ENCODE results near the gene C12orf56.

The C12orf56 gene

GRCh38 chr12:64418209-64418608 lies 27.7 kb upstream of the C12orf56 start:
- Histone ChIP-seq H2BK12ac (ENCODE audit: low read length) (no peak overlapping the region), H3K79me1 (ENCODE audit: low read depth, low read length) (no peaks in the 10 kb centered on the region), H2BK5ac (ENCODE audit: low read length) (no peak overlapping the region), H3K4me3 (ENCODE audit: low read length in 2 of 2) (no peak overlapping the region), H3K4ac (ENCODE audit: low read length) (no peak overlapping the region), H3K4me1 (ENCODE audit: control insufficient read depth in 2 of 2, insufficient read depth in 1 of 2, low read depth in 1 of 2, low read length in 2 of 2) (no peaks in the 10 kb centered on the region), H3K23ac (ENCODE audit: low read depth, low read length, poor library complexity) (no peak overlapping the region), H3K14ac (ENCODE audit: low read length) (no peak overlapping the region), H3K18ac (ENCODE audit: low read length) (no peak overlapping the region), H4K91ac (ENCODE audit: low read depth, low read length, poor library complexity) (no peak overlapping the region), H2AFZ (ENCODE audit: low read length) (no peak overlapping the region), H3K9ac (ENCODE audit: low read depth, low read length, poor library complexity) (no peak overlapping the region), H3K36me3 (replicated peaks in 1 of 2; ENCODE audit: control insufficient read depth in 2 of 2, insufficient read depth in 2 of 2, low read length in 2 of 2) (peaks cover 20 to 99% of the 10 kb centered on the region in 2 donors), H2AK5ac (ENCODE audit: low read depth, low read length) (no peak overlapping the region), H3K27me3 (ENCODE audit: control insufficient read depth in 3 of 3, insufficient read depth in 3 of 3, low read depth in 1 of 3, low read length in 3 of 3) (no peaks in the 10 kb centered on the region), H3K27ac (replicated peaks; ENCODE audit: low read length) (no peak overlapping the region), H2BK15ac (ENCODE audit: low read length) (no peak overlapping the region), H3K4me2 (ENCODE audit: insufficient read depth, low read length, poor library complexity, severe bottlenecking) (no peak overlapping the region), H3K9me3 (replicated peaks in 1 of 2; ENCODE audit: control insufficient read depth in 2 of 2, insufficient read depth in 1 of 2, low read depth in 1 of 2, low read length in 2 of 2) (no peaks in the 10 kb centered on the region), H2BK120ac (ENCODE audit: low read depth, low read length) (no peak overlapping the region), H4K8ac (ENCODE audit: low read depth, low read length) (no peak overlapping the region)
- no peak for DNase-seq (ENCODE audit: low spot score)

DNA sequence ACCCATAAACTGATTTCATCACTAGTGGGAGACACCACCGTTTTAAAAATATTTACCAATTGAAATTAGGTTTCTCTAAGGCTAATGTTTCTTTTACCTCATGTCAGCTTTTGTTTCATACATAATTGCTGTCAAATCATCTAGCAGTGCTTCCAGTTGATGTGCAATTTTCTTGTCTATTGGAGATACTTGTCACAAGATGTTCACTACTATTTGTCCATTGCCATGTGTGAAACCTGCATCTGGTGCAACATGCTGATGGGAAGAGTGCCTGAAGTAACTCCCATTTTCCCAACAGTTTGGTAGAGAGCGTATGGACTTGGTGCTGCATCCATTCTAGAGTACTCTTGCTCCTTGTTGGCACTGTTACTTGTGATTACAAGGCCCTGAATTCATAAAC lies 23.3 kb upstream of the C12orf56 start:
- no peak for DNase-seq (ENCODE audit: low spot score)
- WGBS, 2 donors (ENCODE audit: extremely low coverage in 2 of 2, insufficient read length in 2 of 2, insufficient replicate concordance in 1 of 2), result no CpG with 5 or more reads among the region's 2 CpGs
- no peak overlapping the region for H2BK12ac ChIP-seq (ENCODE audit: low read length)
- H3K4me2 ChIP-seq (ENCODE audit: insufficient read depth, low read length, poor library complexity, severe bottlenecking), result no peak overlapping the region
- no peak overlapping the region for H2BK15ac ChIP-seq (ENCODE audit: low read length)
- no peaks in the 10 kb centered on the region for H3K27me3 ChIP-seq (ENCODE audit: control insufficient read depth in 3 of 3, insufficient read depth in 3 of 3, low read depth in 1 of 3, low read length in 3 of 3)
- H3K36me3 ChIP-seq (replicated peaks in 1 of 2; ENCODE audit: control insufficient read depth in 2 of 2, insufficient read depth in 2 of 2, low read length in 2 of 2), result peaks cover 25 to 100% of the 10 kb centered on the region in 2 donors
- H3K9me3 ChIP-seq (replicated peaks in 1 of 2; ENCODE audit: control insufficient read depth in 2 of 2, insufficient read depth in 1 of 2, low read depth in 1 of 2, low read length in 2 of 2), result no peaks in the 10 kb centered on the region
- no peak overlapping the region for H3K4me3 ChIP-seq (ENCODE audit: low read length in 2 of 2)
- no peak overlapping the region for H2AK5ac ChIP-seq (ENCODE audit: low read depth, low read length)
- no peaks in the 10 kb centered on the region for H3K79me1 ChIP-seq (ENCODE audit: low read depth, low read length)
- H3K27ac ChIP-seq (replicated peaks; ENCODE audit: low read length), result no peak overlapping the region
- no peak overlapping the region for H3K4ac ChIP-seq (ENCODE audit: low read length)
- no peaks in the 10 kb centered on the region for H3K4me1 ChIP-seq (ENCODE audit: control insufficient read depth in 2 of 2, insufficient read depth in 1 of 2, low read depth in 1 of 2, low read length in 2 of 2)
- H2AFZ ChIP-seq (ENCODE audit: low read length), result no peak overlapping the region
- no peak overlapping the region for H3K9ac ChIP-seq (ENCODE audit: low read depth, low read length, poor library complexity)
- H3K18ac ChIP-seq (ENCODE audit: low read length), result no peak overlapping the region
- H2BK5ac ChIP-seq (ENCODE audit: low read length), result no peak overlapping the region
- no peak overlapping the region for H3K23ac ChIP-seq (ENCODE audit: low read depth, low read length, poor library complexity)
- no peak overlapping the region for H2BK120ac ChIP-seq (ENCODE audit: low read depth, low read length)
- H4K8ac ChIP-seq (ENCODE audit: low read depth, low read length), result no peak overlapping the region
- no peak overlapping the region for H3K14ac ChIP-seq (ENCODE audit: low read length)
- no peak overlapping the region for H4K91ac ChIP-seq (ENCODE audit: low read depth, low read length, poor library complexity)

DNA sequence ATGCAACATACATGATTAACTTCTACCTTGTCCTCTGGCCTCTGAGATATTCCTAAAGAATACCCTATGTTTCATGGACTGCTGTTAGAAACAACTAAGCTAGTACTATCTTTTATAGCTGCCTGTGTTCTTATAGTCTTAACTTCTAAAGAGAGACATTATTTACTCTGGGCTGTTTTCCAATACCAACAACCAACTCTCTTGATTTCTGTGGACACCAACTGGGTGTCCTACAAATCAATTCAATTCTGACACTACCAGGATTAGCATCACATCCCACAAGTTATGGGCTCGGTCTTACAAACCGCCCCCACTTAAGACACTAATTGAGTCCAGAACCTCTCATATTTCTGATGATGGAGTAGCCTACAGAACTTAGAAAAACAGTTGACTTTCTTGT lies 21.9 kb upstream of the C12orf56 start:
- Histone ChIP-seq H3K23ac (ENCODE audit: low read depth, low read length, poor library complexity) (no peak overlapping the region), H3K4me1 (ENCODE audit: control insufficient read depth in 2 of 2, insufficient read depth in 1 of 2, low read depth in 1 of 2, low read length in 2 of 2) (peaks cover 0 to 3% of the 10 kb centered on the region in 2 donors), H3K4ac (ENCODE audit: low read length) (no peak overlapping the region), H2BK5ac (ENCODE audit: low read length) (no peak overlapping the region), H2BK120ac (ENCODE audit: low read depth, low read length) (no peak overlapping the region), H3K9me3 (replicated peaks in 1 of 2; ENCODE audit: control insufficient read depth in 2 of 2, insufficient read depth in 1 of 2, low read depth in 1 of 2, low read length in 2 of 2) (no peaks in the 10 kb centered on the region), H3K14ac (ENCODE audit: low read length) (no peak overlapping the region), H4K91ac (ENCODE audit: low read depth, low read length, poor library complexity) (no peak overlapping the region), H3K27ac (replicated peaks; ENCODE audit: low read length) (no peak overlapping the region), H3K9ac (ENCODE audit: low read depth, low read length, poor library complexity) (no peak overlapping the region), H3K27me3 (ENCODE audit: control insufficient read depth in 3 of 3, insufficient read depth in 3 of 3, low read depth in 1 of 3, low read length in 3 of 3) (no peaks in the 10 kb centered on the region), H3K18ac (ENCODE audit: low read length) (no peak overlapping the region), H2BK15ac (ENCODE audit: low read length) (no peak overlapping the region), H3K4me3 (ENCODE audit: low read length in 2 of 2) (no peak overlapping the region), H2AK5ac (ENCODE audit: low read depth, low read length) (no peak overlapping the region), H4K8ac (ENCODE audit: low read depth, low read length) (no peak overlapping the region), H3K36me3 (replicated peaks in 1 of 2; ENCODE audit: control insufficient read depth in 2 of 2, insufficient read depth in 2 of 2, low read length in 2 of 2) (peaks cover 23 to 94% of the 10 kb centered on the region in 2 donors), H2AFZ (ENCODE audit: low read length) (no peak overlapping the region), H2BK12ac (ENCODE audit: low read length) (no peak overlapping the region), H3K79me1 (ENCODE audit: low read depth, low read length) (peaks cover 2% of the 10 kb centered on the region), H3K4me2 (ENCODE audit: insufficient read depth, low read length, poor library complexity, severe bottlenecking) (no peak overlapping the region)
- no CpG with 5 or more reads among the region's 2 CpGs for WGBS, 2 donors (ENCODE audit: extremely low coverage in 2 of 2, insufficient read length in 2 of 2, insufficient replicate concordance in 1 of 2)
- DNase-seq (ENCODE audit: low spot score), result no peak

DNA sequence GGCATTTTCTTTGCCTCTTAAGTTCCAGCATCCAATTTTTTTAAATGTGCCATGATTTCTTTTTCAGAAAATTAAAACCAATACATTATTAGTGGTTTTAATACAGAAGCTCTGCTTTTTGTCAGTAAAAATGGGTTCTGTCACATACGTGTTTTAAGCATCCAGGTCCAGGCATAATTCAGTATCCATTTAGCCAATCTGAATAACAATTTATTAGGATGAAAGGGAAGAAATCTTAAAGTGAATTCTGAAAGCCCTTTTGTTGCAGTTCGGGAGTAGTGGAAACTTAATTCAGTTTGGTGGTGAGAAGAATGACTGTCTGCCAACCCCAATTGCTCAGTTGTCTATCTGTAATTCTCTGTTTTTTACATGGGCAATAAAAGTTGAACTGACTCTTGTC lies 20.9 kb upstream of the C12orf56 start:
- Histone ChIP-seq H3K9me3 (replicated peaks in 1 of 2; ENCODE audit: control insufficient read depth in 2 of 2, insufficient read depth in 1 of 2, low read depth in 1 of 2, low read length in 2 of 2) (no peaks in the 10 kb centered on the region), H3K18ac (ENCODE audit: low read length) (no peak overlapping the region), H3K27me3 (ENCODE audit: control insufficient read depth in 3 of 3, insufficient read depth in 3 of 3, low read depth in 1 of 3, low read length in 3 of 3) (no peaks in the 10 kb centered on the region), H2BK15ac (ENCODE audit: low read length) (no peak overlapping the region), H4K91ac (ENCODE audit: low read depth, low read length, poor library complexity) (no peak overlapping the region), H3K9ac (ENCODE audit: low read depth, low read length, poor library complexity) (no peak overlapping the region), H3K79me1 (ENCODE audit: low read depth, low read length) (peaks cover 2% of the 10 kb centered on the region), H3K4me1 (ENCODE audit: control insufficient read depth in 2 of 2, insufficient read depth in 1 of 2, low read depth in 1 of 2, low read length in 2 of 2) (peaks cover 0 to 3% of the 10 kb centered on the region in 2 donors), H3K4me2 (ENCODE audit: insufficient read depth, low read length, poor library complexity, severe bottlenecking) (no peak overlapping the region), H4K8ac (ENCODE audit: low read depth, low read length) (no peak overlapping the region), H2AFZ (ENCODE audit: low read length) (no peak overlapping the region), H2BK120ac (ENCODE audit: low read depth, low read length) (no peak overlapping the region), H3K4me3 (ENCODE audit: low read length in 2 of 2) (no peak overlapping the region), H3K27ac (replicated peaks; ENCODE audit: low read length) (no peak overlapping the region), H3K14ac (ENCODE audit: low read length) (no peak overlapping the region), H2AK5ac (ENCODE audit: low read depth, low read length) (no peak overlapping the region), H3K23ac (ENCODE audit: low read depth, low read length, poor library complexity) (no peak overlapping the region), H3K4ac (ENCODE audit: low read length) (no peak overlapping the region), H2BK12ac (ENCODE audit: low read length) (no peak overlapping the region), H2BK5ac (ENCODE audit: low read length) (no peak overlapping the region), H3K36me3 (replicated peaks in 1 of 2; ENCODE audit: control insufficient read depth in 2 of 2, insufficient read depth in 2 of 2, low read length in 2 of 2) (peaks cover 16 to 86% of the 10 kb centered on the region in 2 donors)
- no peak for DNase-seq (ENCODE audit: low spot score)
- WGBS, 2 donors (ENCODE audit: extremely low coverage in 2 of 2, insufficient read length in 2 of 2, insufficient replicate concordance in 1 of 2), result no CpG with 5 or more reads among the region's 2 CpGs
